ENCODE data around the gene HOXD3.

The HOXD3 gene

GRCh38 chr2:176165370-176166050 is 8.4 kb downstream of the HOXD3 start:
- DNase-seq = no peak

- DNase-seq = no peak
Measured at GRCh38 chr2:176166272-176166671, 9.2 kb downstream of the HOXD3 start.

GRCh38 chr2:176167398-176167797 is 10.3 kb downstream of the HOXD3 start:
- no peak for DNase-seq

- no peak for DNase-seq
Measured at GRCh38 chr2:176169181-176169580, 12.1 kb downstream of the HOXD3 start.

- no peak for DNase-seq
Measured at GRCh38 chr2:176169711-176170110, 12.6 kb downstream of the HOXD3 start.

- DNase-seq = no peak
Measured at GRCh38 chr2:176170602-176171305, 13.6 kb downstream of the HOXD3 start.

- DNase-seq = no peak
Measured at GRCh38 chr2:176171351-176172006, 14.4 kb downstream of the HOXD3 start.

GRCh38 chr2:176172007-176172894 is 15.1 kb downstream of the HOXD3 start:
- DNase-seq = no peak

GRCh38 chr2:176172895-176173566 is 15.9 kb downstream of the HOXD3 start:
- DNase-seq = no peak

GRCh38 chr2:176173567-176174381 is 16.7 kb downstream of the HOXD3 start:
- DNase-seq = no peak

- DNase-seq = no peak
Measured at GRCh38 chr2:176174382-176174823, 17.3 kb downstream of the HOXD3 start.

GRCh38 chr2:176174824-176175708 is 18.0 kb downstream of the HOXD3 start:
- DNase-seq = no peak

GRCh38 chr2:176175709-176176607 is 18.9 kb downstream of the HOXD3 start:
- no peak for DNase-seq

- no peak for DNase-seq
Measured at GRCh38 chr2:176177580-176178037, 20.5 kb downstream of the HOXD3 start.

- no peak for DNase-seq
Measured at GRCh38 chr2:176178038-176178756, 21.1 kb downstream of the HOXD3 start.

- no peak for DNase-seq
Measured at GRCh38 chr2:176178757-176179295, 21.7 kb downstream of the HOXD3 start.

- no peak for DNase-seq
Measured at GRCh38 chr2:176181551-176181950, 24.4 kb downstream of the HOXD3 start.

- DNase-seq = no peak
Measured at GRCh38 chr2:176182671-176183070, 25.6 kb downstream of the HOXD3 start.
